Thoracic aorta (tissue), 2 donors: ENCODE data around the gene SH2D6. TPM values are rescaled to one million over a fixed set of nuclear protein-coding genes. Genes with fewer than 3 reads are reported as not detected.

Experiments
- ATAC-seq: fragments of 150-250 bp; one replicate; pipeline ENCODE4 v1.8.0; 2017; ENCODE audit warnings: low read depth; ENCODE audit not compliant: insufficient number of reproducible peaks, low FRiP score
- DNase-seq: peaks from one replicate; pipeline ENCODE4 v3.0.0-alpha.2; 2020; ENCODE audit warnings: low spot score
- H3K27ac ChIP-seq, 2 donors: fragments of 200-600 bp; sonication (generic); 1 replicate in 1 of 2; 2 replicates in 1 of 2; pipeline ENCODE4 v1.5.1; 2016; ENCODE audit warnings: mild to moderate bottlenecking in 2 of 2, moderate library complexity in 2 of 2
- H3K27me3 ChIP-seq: fragments of 200-600 bp; sonication (generic); replicated peaks from 2 replicates; pipeline ENCODE4 v1.6.0; 2016; ENCODE audit warnings: mild to moderate bottlenecking; ENCODE audit not compliant: insufficient read depth
- H3K36me3 ChIP-seq: fragments of 200-600 bp; sonication (generic); one replicate; pipeline ENCODE4 v1.5.1; 2016
- H3K4me1 ChIP-seq, 2 donors: fragments of 200-600 bp; sonication (generic); 1 replicate in 1 of 2; 2 replicates in 1 of 2; pipeline versions ENCODE4 v1.5.1 to v1.6.0; 2016; ENCODE audit warnings: low read depth in 2 of 2, mild to moderate bottlenecking in 1 of 2; ENCODE audit not compliant: control insufficient read depth in 1 of 2
- H3K4me3 ChIP-seq: fragments of 200-600 bp; sonication (generic); 2 replicates; pipeline ENCODE4 v1.5.1; 2016; ENCODE audit warnings: mild to moderate bottlenecking
- H3K9me3 ChIP-seq: fragments of 200-600 bp; sonication (generic); 2 replicates; pipeline ENCODE4 v1.5.1; 2016
- total RNA-seq, 2 donors: library from RNA; depleted of rRNA; stranded (reverse); fragments of >200 nt; gene quantifications; one replicate each; pipeline versions ENCODE4 v1.1.0 to v1.2.3, GENCODE V29; 2016
- TF ChIP-seq, protein P1 (sequence below): fragments of 200-600 bp; sonication (generic); IDR thresholded peaks from one replicate; pipeline ENCODE4 v1.5.1; 2019; ENCODE audit warnings: antibody characterized with exemption

SH2D6 gene
- total RNA-seq, 2 donors from 2014 or later: not detected

DNA sequence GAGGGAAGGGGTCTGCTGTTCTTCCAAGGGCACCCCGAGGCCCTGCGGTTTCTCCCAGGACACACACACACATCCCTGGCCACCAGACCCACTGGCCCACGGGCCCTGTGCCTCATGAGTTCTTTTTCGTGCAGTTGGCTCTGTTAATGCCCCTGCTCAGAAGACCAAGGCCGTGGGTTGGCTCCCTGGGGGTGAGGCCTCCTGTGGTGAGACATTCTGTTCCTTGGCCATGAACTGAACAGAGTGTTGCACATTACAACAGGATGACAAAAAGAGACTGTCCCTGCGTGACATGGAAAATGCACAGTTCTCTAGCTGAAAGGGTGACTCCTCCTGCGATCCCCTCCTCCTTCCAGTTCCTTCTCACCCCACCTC lies 30.7 kb downstream of the SH2D6 start:
- Histone ChIP-seq H3K4me3 (no peak overlapping the region), H3K9me3 (no peaks in the 10 kb centered on the region), H3K27ac (no peak overlapping the region), H3K27me3 (no peaks in the 10 kb centered on the region), H3K36me3 (no peaks in the 10 kb centered on the region), H3K4me1 (peaks cover 7 to 12% of the 10 kb centered on the region in 2 donors)
- TF ChIP-seq, protein P1, sequence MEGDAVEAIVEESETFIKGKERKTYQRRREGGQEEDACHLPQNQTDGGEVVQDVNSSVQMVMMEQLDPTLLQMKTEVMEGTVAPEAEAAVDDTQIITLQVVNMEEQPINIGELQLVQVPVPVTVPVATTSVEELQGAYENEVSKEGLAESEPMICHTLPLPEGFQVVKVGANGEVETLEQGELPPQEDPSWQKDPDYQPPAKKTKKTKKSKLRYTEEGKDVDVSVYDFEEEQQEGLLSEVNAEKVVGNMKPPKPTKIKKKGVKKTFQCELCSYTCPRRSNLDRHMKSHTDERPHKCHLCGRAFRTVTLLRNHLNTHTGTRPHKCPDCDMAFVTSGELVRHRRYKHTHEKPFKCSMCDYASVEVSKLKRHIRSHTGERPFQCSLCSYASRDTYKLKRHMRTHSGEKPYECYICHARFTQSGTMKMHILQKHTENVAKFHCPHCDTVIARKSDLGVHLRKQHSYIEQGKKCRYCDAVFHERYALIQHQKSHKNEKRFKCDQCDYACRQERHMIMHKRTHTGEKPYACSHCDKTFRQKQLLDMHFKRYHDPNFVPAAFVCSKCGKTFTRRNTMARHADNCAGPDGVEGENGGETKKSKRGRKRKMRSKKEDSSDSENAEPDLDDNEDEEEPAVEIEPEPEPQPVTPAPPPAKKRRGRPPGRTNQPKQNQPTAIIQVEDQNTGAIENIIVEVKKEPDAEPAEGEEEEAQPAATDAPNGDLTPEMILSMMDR: no peak
- ATAC-seq: no peak
- no peak for DNase-seq

DNA sequence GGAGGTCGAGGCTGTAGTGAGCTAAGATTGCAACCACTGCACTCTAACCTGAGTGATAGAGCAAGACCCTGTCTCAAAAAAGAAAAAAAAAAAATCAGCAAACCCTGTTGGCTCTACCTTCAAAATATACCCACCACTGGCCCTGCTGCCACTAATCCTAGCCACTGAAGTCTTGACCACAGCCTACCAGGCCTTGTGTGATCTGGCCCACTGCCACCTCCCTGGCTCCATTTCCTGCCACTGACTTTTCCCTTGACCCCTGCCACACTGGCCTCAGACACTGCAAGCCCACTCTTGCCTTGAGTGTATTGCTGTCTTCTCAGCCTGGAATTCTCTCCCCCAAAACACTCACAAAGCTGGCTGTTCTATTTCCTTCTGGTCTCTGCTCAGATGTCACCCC lies 33.7 kb downstream of the SH2D6 start:
- TF ChIP-seq, protein P1: no peak
- H3K27ac ChIP-seq: no peak overlapping the region
- no peaks in the 10 kb centered on the region for H3K27me3 ChIP-seq
- no peaks in the 10 kb centered on the region for H3K4me1 ChIP-seq
- ATAC-seq (no peak), DNase-seq (no peak)
- no peaks in the 10 kb centered on the region for H3K9me3 ChIP-seq
- H3K4me3 ChIP-seq: no peak overlapping the region
- H3K36me3 ChIP-seq: no peaks in the 10 kb centered on the region

GRCh38 chr2:85453571-85453970 lies 35.1 kb downstream of the SH2D6 start:
- Histone ChIP-seq H3K4me1 (no peaks in the 10 kb centered on the region), H3K4me3 (no peak overlapping the region), H3K27me3 (no peaks in the 10 kb centered on the region), H3K27ac (no peak overlapping the region), H3K36me3 (no peaks in the 10 kb centered on the region), H3K9me3 (no peaks in the 10 kb centered on the region)
- no peak for DNase-seq
- TF ChIP-seq, protein P1: no peak
- ATAC-seq: no peak

DNA sequence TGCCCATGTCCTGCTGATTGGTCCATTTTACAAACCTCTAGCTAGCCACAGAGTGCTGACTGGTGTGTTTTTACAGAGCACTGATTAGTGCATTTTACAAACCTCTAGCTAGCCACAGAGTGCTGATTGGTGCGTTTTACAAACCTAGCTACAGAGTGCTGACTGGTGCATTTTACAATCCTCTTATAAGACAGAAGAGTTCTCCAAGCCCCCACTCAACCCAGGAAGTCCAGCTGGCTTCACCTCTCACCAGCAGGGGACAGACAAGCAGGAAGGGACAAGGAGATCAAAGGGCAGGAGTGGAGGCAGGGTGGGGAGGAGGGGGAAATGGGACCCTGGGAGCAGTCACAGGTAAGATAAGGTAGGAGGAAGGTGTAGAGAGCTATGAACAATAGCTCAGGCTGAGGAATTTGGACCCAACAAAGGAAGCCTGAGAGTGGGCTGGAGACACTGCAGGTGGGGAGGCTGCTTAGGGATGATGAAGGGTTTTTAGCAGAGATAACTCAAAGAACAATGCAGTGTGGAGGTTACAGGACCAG lies 37.1 kb downstream of the SH2D6 start:
- H3K27ac ChIP-seq: no peak overlapping the region
- no peak for ATAC-seq

GRCh38 chr2:85457043-85457442 lies 38.5 kb downstream of the SH2D6 start:
- Histone ChIP-seq H3K4me3 (no peak overlapping the region), H3K27ac (no peak overlapping the region), H3K27me3 (no peaks in the 10 kb centered on the region), H3K9me3 (no peaks in the 10 kb centered on the region), H3K4me1 (no peaks in the 10 kb centered on the region), H3K36me3 (no peaks in the 10 kb centered on the region)
- DNase-seq: no peak
- TF ChIP-seq, protein P1: no peak
- ATAC-seq: no peak

More for the DNA sequence above, 37.1 kb downstream of the SH2D6 start:
- TF ChIP-seq, protein P1: no peak
- DNase-seq: no peak
- no peaks in the 10 kb centered on the region for H3K9me3 ChIP-seq
- no peaks in the 10 kb centered on the region for H3K4me1 ChIP-seq
- H3K4me3 ChIP-seq: no peak overlapping the region
- H3K36me3 ChIP-seq: no peaks in the 10 kb centered on the region
- no peaks in the 10 kb centered on the region for H3K27me3 ChIP-seq
